HepG2 (cell line): ENCODE measurements around the gene SIGMAR1. TPM values are rescaled to one million over a fixed set of nuclear protein-coding genes. Genes with fewer than 3 reads are reported as not detected.

ENCODE experiments used
- AGO2 ChIP-seq: fragments of 200-400 bp; formaldehyde crosslinking; optimal IDR thresholded peaks from 2 replicates; pipeline ENCODE3; 2017; ENCODE audit warnings: mild to moderate bottlenecking, low read depth, low read length, moderate library complexity
- BCL3 ChIP-seq: sonication (generic); formaldehyde crosslinking; IDR thresholded peaks from 2 replicates; pipeline ENCODE4 v1.5.1; 2020; ENCODE audit warnings: mild to moderate bottlenecking, missing genetic modification reagents, moderate library complexity
- CBX1 ChIP-seq: IDR thresholded peaks from one replicate; pipeline ENCODE4 v1.6.1; 2016; ENCODE audit warnings: antibody characterized with exemption, low read depth
- ETV6 ChIP-seq: sonication (generic); formaldehyde crosslinking; conservative IDR thresholded peaks from 2 replicates; pipeline ENCODE4 v1.4.0; 2020; ENCODE audit warnings: missing genetic modification reagents
- MAFF ChIP-seq: IDR thresholded peaks from 2 replicates; pipeline ENCODE4 v1.6.1; 2011; ENCODE audit warnings: low read depth, low read length, improper control_type of control experiment
- MAX ChIP-seq: IDR thresholded peaks from 2 replicates; pipeline ENCODE4 v1.6.1; 2012; ENCODE audit warnings: inconsistent platforms
- NCOA1 ChIP-seq: sonication (generic); formaldehyde crosslinking; IDR thresholded peaks from 2 replicates; pipeline ENCODE4 v1.9.0; 2021; ENCODE audit warnings: missing genetic modification reagents
- NR1H2 ChIP-seq: sonication (generic); formaldehyde crosslinking; IDR thresholded peaks from 2 replicates; pipeline ENCODE4 v1.8.1; 2022; ENCODE audit warnings: low read depth, missing genetic modification reagents, borderline replicate concordance
- PRDM10 ChIP-seq: sonication (generic); formaldehyde crosslinking; IDR thresholded peaks from 2 replicates; pipeline ENCODE4 v1.4.0; 2020; ENCODE audit warnings: low read depth, missing genetic modification reagents
- REPIN1 ChIP-seq: sonication (generic); formaldehyde crosslinking; IDR thresholded peaks from 2 replicates; pipeline ENCODE4 v1.8.0; 2022; ENCODE audit warnings: missing genetic modification reagents, low read depth, mild to moderate bottlenecking, borderline replicate concordance
- RNF2 ChIP-seq: fragments of 450-650 bp; conservative IDR thresholded peaks from 2 replicates; pipeline ENCODE4 v1.6.1; 2016; ENCODE audit warnings: low read depth
- SALL2 ChIP-seq: sonication (generic); formaldehyde crosslinking; IDR thresholded peaks from 2 replicates; pipeline ENCODE4 v1.8.1; 2023; ENCODE audit warnings: mild to moderate bottlenecking, missing genetic modification reagents, inconsistent platforms
- SRY ChIP-seq: sonication (generic); formaldehyde crosslinking; IDR thresholded peaks from 2 replicates; pipeline ENCODE4 v1.8.0; 2022; ENCODE audit warnings: mild to moderate bottlenecking, missing genetic modification reagents
- TOE1 ChIP-seq: sonication (generic); formaldehyde crosslinking; IDR thresholded peaks from 2 replicates; pipeline ENCODE4 v1.4.0; 2020; ENCODE audit warnings: mild to moderate bottlenecking, missing genetic modification reagents
- ZC3H13 ChIP-seq: sonication (generic); formaldehyde crosslinking; IDR thresholded peaks from 2 replicates; pipeline ENCODE4 v1.8.1; 2023; ENCODE audit warnings: mild to moderate bottlenecking, missing genetic modification reagents, moderate library complexity
- ZGPAT ChIP-seq: IDR thresholded peaks from 2 replicates; pipeline ENCODE4 v1.6.1; 2016; ENCODE audit warnings: mild to moderate bottlenecking
- ZMYM3 ChIP-seq: sonication (generic); formaldehyde crosslinking; IDR thresholded peaks from 2 replicates; pipeline ENCODE4 v1.5.1; 2020; ENCODE audit warnings: mild to moderate bottlenecking, missing genetic modification reagents
- ZMYM4 ChIP-seq: sonication (generic); formaldehyde crosslinking; IDR thresholded peaks from 2 replicates; pipeline ENCODE4 v1.8.1; 2023; ENCODE audit warnings: mild to moderate bottlenecking, missing genetic modification reagents
- ZNF232 ChIP-seq: sonication (generic); formaldehyde crosslinking; IDR thresholded peaks from 2 replicates; pipeline ENCODE4 v1.4.0; 2020; ENCODE audit warnings: missing genetic modification reagents, borderline replicate concordance
- ZNF432 ChIP-seq: sonication (generic); formaldehyde crosslinking; IDR thresholded peaks from 2 replicates; pipeline ENCODE4 v1.5.0; 2020; ENCODE audit warnings: missing genetic modification reagents, mild to moderate bottlenecking, borderline replicate concordance
- ZNF724P ChIP-seq: sonication (generic); formaldehyde crosslinking; IDR thresholded peaks from 2 replicates; pipeline ENCODE4 v1.8.0; 2022; ENCODE audit warnings: missing genetic modification reagents, borderline replicate concordance
- ZNF740 ChIP-seq: sonication (generic); formaldehyde crosslinking; IDR thresholded peaks from 2 replicates; pipeline ENCODE4 v1.4.0; 2020; ENCODE audit warnings: missing genetic modification reagents
- ZNF746 ChIP-seq: sonication (generic); formaldehyde crosslinking; IDR thresholded peaks from 2 replicates; pipeline ENCODE4 v1.8.0; 2022; ENCODE audit warnings: mild to moderate bottlenecking, missing genetic modification reagents
- polyA plus RNA-seq, 8 experiments: library from polyadenylated mRNA; depleted of rRNA in 3 of 8; stranded (reverse) in 7 of 8; unstranded in 1 of 8; fragments of >200 nt; fragmentation: Illumina TruSeq in 4 of 8; extraction: Trizol in 4 of 8; gene quantifications; 2 replicates each; pipeline versions ENCODE4 v1.2.1 to v1.2.3, GENCODE V29; 2011 to 2016; ENCODE audit warnings: low read depth in 4 of 8, missing spikeins in 1 of 8, mixed read lengths in 1 of 8; ENCODE audit not compliant: insufficient read depth in 1 of 8
- total RNA-seq, 5 experiments: library from RNA; depleted of rRNA; stranded (reverse); fragments of >200 nt; fragmentation: Illumina TruSeq; extraction: Trizol; gene quantifications; 2 replicates each; pipeline ENCODE4 v1.2.3, GENCODE V29; 2016; ENCODE audit warnings: low read depth in 1 of 5

The SIGMAR1 gene
- total and polyA plus RNA-seq, 2 of the 13 experiments (the other 11 are each of a cell fraction or from before 2014, with no cell fraction given): 38.9 to 60.8 TPM

- TF ChIP-seq MAX (peak; percentile 90), SALL2 (peak; percentile 16; the same call in 1 of the 2 replicates), SRY (CRISPR knock-in tag) (0 out of 2 replicates have a peak, but pooled peaks have one; percentile 78), ZMYM3 (CRISPR knock-in tag) (peak; percentile 40; the same call in 1 of the 2 replicates), ZNF746 (CRISPR knock-in tag) (peak; percentile 61; the same call in 1 of the 2 replicates), TOE1 (CRISPR knock-in tag) (0 out of 2 replicates have a peak, but pooled peaks have one; percentile 76), ZNF724P (CRISPR knock-in tag) (peak; percentile 92; the same call in 1 of the 2 replicates), MAFF (no peak), ZNF232 (CRISPR knock-in tag) (no peak), ZGPAT (CRISPR knock-in tag) (peak; percentile 80), ZMYM4 (peak; percentile 34), ZNF432 (no peak), PRDM10 (CRISPR knock-in tag) (peak; percentile 93), ZNF740 (CRISPR knock-in tag) (no peak), AGO2 (peak; percentile 66), NR1H2 (CRISPR knock-in tag) (no peak; the same call in 1 of the 2 replicates), ZC3H13 (CRISPR knock-in tag) (peak; percentile 39; the same call in 1 of the 2 replicates), REPIN1 (peak; percentile 51; the same call in 1 of the 2 replicates), BCL3 (CRISPR knock-in tag) (peak; percentile 74; the same call in 1 of the 2 replicates), RNF2 (no peak), NCOA1 (peak; percentile 62; the same call in 1 of the 2 replicates), CBX1 (peak; percentile 36), ETV6 (0 out of 2 replicates have a peak, but pooled peaks have one; percentile 17)
Observed at GRCh38 chr9:34646211-34647083, 8.9 kb upstream of the SIGMAR1 start, which contains the start of gene GALT (continued).
